GM12875 (cell line): ENCODE data around the gene COL25A1.

ENCODE experiments used
- H3K4me3 ChIP-seq: one replicate; pipeline ENCODE4 v1.5.1; 2011; ENCODE audit warnings: low read depth, low read length, control low read depth
- CTCF ChIP-seq: IDR thresholded peaks from 2 replicates; pipeline ENCODE4 v1.5.1; 2011; ENCODE audit warnings: low read depth, mild to moderate bottlenecking, control low read depth, inconsistent platforms, low read length, moderate library complexity, borderline replicate concordance; ENCODE audit not compliant: insufficient read depth

Gene COL25A1

GRCh38 chr4:108766058-108766457 lies 536.4 kb downstream of the COL25A1 start:
- TF ChIP-seq CTCF = no peak
- no peak overlapping the region for H3K4me3 ChIP-seq

GRCh38 chr4:108763986-108764385 lies 538.5 kb downstream of the COL25A1 start:
- no peak overlapping the region for H3K4me3 ChIP-seq
- no peak for TF ChIP-seq CTCF

- no peak for TF ChIP-seq CTCF
- no peak overlapping the region for H3K4me3 ChIP-seq
Measured at GRCh38 chr4:108763226-108763593, 539.2 kb downstream of the COL25A1 start.

GRCh38 chr4:108762559-108763225 lies 539.8 kb downstream of the COL25A1 start, which contains the start of gene ETNPPL:
Gene ETNPPL (minus strand): TSS chr4:108763053. CDS start chr4:108762898, 155 bp downstream.
- no peak within 1 kb of the TSS for H3K4me3 ChIP-seq
- no peak for TF ChIP-seq CTCF
